Measurements from ENCODE around the gene EHMT2.
"Not testable (repeated sequence)": the region's sequence is repeated elsewhere in the genome, so short reads cannot be mapped to it uniquely, and the experiment has no call there.

The EHMT2 gene

GRCh38 chr6:31869343-31869742 lies 28.2 kb downstream of the EHMT2 start:
- DNase-seq: no peak

DNA sequence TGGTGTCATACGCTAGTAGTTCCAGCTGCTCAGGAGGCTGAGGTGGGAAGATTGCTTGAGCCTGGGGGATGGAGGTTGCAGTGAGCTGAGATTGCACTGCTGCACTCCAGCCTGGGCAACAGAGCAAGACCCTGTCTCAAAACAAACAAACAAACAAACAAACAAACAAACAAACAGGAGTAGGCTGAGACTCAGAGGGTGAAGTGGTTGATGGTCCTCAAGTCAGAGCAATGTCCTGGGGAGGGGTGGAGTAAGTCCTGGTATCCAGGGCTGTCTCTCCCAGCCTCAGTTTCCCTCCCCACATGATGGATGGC lies 28.9 kb downstream of the EHMT2 start:
- not testable (repeated sequence) for DNase-seq

- DNase-seq: no peak
Observed at GRCh38 chr6:31865205-31866118, 32.0 kb downstream of the EHMT2 start.

DNA sequence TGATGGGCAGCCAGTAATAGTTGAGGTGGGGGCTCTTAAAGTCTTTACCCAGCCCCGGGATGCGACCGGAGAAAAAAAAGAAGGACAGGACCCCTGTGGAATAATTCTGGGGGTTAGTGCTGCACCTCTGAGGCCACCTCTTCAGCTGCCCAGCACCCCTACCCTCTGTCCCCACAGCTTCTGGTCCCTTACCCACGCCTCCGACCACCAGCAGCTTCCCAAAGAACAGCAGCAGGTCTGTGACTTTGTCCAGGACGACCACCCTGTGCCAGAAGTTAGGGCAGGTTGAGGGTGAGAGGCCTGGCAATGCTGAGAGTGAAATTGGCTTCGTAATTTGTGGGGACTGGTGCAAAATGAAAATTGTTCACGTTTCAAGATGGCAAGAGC lies 32.7 kb downstream of the EHMT2 start:
- no peak for DNase-seq

DNA sequence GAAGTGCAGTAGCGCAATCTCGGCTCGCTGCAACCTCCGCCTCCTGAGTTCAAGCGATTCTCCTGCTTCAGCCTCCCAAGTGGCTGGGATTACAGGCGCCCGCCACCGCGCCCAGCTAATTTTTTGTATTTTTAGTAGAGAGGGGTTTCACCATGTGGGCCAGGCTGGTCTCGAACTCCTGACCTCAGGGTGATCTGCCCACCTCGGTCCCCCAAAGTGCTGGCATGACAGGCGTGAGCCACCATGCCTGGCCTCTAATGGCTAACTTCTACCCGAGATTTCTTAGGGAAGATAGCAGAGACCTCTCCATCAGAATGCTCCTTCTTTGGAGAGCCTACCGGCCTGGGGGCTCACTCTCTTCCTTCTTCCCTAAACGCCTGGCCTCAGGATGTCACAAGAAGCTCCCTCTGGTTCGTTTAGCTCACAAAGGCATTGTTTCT lies 33.4 kb downstream of the EHMT2 start:
- not testable (repeated sequence) for DNase-seq

GRCh38 chr6:31862344-31863235 lies 34.9 kb downstream of the EHMT2 start, which contains the start of gene NEU1:
Gene NEU1, minus strand, starts transcription at chr6:31862821. Its CDS starts 45 bp downstream, at chr6:31862776.
- peak; percentile 98 to 100 for DNase-seq

DNA sequence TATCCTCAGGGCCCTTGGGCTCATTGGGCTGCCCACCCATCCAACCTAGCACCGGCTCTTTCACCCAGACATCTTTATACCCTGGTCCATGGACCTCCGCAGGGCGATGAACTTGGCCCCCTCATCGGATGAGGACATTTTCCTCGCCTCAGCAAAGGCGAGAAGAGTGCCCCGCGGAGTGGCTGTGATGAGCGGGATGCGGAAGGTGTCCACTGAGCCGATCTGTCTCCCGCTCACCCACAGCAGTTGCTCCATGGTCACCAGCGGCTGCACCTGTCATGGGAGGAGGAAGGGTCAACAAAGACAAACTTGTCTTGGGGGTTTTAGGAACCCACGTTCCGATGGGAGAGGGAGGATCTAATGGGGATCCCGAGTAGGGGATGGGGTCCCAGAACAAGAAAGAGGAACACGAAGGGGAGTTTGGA lies 35.6 kb downstream of the EHMT2 start:
- no peak for DNase-seq

DNA sequence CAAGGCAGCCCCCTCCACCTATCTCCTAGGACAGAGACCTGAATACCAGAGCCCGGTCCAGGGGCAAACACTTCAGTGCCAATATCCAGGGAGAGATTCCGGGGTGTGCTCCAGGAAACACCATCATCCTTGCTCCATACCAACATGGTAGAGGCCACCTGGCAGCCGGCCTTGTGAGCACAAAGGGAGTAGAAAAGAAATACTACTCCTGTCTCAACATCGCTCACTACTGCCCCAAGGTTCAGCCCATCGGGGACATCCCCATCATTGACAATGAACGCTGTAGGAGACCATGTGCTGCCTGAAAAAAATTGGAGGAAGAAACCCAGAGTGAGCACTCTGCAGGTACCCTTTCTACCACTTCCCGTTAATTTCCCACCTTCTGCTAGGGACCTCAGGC lies 36.3 kb downstream of the EHMT2 start:
- DNase-seq: no peak

DNA sequence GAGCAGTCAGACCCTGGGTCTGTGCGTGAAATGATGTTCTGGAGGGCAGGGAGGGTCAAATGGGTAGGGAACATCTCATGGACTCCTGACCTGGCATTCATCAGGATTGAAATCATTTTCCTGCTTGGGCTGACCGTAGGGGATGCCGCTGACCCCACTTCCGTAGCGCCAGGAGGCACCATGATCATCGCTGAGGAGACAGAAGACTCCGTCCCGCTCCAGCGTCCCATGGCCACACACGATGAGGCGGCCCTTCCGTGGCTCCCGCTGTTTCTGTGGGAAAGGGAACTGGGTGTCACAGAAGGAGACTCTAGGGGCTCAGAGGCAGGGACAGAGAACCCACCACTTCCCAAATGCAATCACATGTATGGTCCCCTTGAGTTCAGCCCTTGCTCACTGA lies 37.1 kb downstream of the EHMT2 start:
- DNase-seq: no peak

DNA sequence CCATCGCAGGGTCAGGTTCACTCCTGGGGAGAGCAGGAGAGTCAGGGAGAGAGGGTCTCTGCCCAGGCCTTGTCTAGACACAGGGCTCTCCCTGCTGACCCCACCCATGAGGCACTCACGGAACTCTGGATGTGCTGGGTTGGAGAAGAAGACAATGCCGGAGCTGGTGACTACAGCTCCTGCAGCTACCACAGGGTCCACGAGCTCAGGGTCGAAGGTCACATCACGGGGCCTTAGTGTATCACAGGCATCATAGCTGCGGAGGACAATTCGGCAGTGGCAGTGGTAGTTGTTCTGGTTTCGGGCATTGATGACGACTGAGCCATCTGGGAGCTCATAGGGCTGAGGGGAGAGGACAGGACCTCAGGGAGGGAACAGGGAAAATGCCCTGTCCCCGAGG lies 37.6 kb downstream of the EHMT2 start:
- no peak for DNase-seq

DNA sequence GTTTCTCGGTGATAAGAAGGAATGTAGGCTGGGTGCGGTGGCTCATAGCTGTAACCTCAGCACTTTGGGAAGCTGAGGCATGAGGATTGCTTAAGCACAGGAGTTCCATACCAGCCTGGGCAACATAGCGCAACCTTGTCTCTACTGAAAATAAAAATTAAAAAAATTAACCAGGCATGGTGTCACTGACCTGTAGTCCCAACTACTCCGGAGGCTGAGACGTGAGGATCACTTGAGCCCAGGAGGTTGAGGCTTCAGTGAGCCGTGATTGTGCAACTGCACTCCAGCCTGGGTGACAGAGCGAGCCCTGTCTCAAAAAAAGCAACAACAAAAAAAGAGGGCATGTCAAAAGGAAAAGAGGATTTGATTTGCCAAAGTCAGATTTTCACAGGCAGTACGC lies 38.8 kb downstream of the EHMT2 start:
- DNase-seq: no peak

GRCh38 chr6:31857774-31858173 lies 39.7 kb downstream of the EHMT2 start:
- DNase-seq: not testable (repeated sequence)

DNA sequence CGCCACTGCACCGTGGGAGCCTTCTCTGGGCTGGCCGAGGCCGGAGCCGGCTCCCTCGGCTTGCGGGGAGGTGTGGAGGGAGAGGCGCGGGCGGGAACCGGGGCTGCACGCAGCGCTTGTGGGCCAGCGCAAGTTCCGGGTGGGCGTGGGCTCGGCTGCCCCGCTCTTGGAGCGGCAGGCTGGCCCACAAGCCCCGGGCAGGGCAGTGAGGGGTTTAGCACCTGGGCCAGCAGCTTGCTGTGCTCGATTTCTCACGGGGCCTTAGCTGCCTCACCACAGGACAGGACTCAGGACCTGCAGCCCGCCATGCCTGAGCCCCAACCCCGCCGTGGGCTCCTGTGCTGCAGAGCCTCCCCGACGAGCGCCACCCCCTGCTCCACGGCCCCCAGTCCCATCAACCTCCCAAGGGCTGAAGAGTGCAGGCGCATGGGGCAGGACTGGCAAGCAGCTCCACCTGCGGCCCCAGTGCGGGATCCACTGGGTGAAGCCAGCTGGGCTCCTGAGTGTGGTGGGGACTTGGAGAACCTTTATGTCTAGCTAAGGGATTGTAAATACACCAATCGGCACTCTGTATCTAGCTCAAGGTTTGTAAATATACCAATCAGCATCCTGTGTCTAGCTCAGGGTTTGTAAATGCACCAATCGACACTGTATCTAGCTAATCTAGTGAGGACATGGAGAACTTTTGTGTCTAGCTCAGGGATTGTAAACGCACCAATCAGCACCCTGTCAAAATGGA lies 45.3 kb downstream of the EHMT2 start:
- DNase-seq: not testable (repeated sequence)

GRCh38 chr6:31851485-31851832 lies 46.0 kb downstream of the EHMT2 start:
- DNase-seq: no peak

DNA sequence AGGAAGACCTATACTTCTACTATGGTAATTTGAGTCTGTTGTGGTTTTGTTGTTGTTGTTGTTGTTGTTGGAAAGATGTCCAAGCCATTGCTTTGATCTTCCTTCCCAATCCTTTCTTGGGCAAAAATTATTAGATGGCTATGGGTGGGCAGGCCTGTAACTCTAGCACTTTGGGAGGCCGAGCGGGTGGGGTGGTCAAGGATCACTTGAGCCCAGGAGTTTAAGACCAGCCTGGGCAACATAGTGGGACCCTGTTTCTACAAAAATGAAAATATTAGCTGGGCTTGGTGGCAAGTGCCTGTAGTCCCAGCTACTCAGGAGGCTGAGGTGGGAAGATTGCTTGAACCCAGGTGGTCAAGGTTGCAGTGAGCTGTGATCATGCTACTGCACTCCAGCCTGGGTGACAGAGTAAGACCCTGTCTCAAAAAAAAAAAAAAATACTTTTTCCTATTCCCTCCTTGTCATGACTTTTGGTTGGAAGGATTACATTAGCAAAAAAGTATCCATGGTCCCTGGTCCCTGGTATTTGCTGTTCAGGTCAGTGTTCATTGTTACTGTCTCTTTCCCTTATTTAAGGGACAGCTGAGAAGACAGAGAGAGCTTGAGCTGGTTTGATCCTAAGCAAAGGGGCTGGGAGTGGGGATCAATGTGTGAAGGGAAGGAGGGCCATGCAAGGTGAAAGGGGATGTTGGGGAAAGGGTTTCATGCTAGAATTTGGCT lies 46.6 kb downstream of the EHMT2 start:
- DNase-seq: no peak

DNA sequence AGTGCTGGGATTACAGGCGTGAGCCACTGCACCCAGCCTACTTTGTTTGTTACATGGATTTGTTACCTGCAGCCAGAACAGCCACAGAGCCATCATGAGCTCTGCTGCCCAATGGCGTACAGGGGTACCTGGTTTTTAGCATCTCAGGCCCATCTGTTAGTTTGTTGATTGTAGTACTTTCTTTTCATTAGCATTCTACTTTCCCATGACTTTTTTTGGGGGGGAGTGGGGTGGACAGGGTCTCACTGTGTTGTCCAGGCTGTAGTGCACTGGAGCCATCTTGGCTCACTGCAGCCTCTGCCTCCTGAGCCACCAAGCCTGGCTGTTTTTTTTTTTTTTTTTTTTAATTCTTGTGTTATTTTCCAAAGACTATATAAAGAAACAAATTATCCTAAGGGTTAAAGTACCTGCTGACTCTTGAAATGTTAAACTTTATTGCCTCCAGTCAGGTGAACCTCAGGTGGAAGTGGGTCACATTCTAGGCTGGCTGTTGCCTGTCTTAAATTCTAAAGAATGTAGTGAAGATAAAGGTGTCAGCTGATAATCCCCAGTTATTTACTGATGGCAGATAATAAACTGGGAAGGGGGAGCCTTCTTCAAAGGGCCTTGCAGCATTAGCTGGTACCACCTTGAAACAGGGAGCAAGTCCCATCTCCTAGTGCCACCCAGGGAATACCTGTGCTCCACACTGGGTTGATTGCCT lies 50.1 kb downstream of the EHMT2 start:
- no peak for DNase-seq

DNA sequence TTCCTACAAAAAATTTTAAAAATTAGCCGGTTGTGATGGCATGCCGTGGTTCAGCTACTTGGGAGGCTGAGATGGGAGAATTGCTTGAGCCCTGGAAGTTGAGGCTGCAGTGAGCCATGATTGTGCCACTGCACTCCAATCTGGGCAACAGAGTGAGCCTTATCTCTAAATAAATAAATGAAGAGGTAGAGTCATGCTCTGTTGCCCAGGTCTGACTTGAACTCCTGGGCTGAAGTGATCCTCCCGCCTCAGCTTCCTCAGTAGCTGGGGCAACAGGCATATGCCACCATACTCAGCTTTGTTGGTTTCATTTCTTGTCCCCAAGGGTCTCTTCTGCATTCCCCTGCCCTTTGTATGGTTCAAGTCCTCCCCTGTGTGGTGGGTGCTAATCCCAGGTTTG lies 53.0 kb downstream of the EHMT2 start:
- no peak for DNase-seq

DNA sequence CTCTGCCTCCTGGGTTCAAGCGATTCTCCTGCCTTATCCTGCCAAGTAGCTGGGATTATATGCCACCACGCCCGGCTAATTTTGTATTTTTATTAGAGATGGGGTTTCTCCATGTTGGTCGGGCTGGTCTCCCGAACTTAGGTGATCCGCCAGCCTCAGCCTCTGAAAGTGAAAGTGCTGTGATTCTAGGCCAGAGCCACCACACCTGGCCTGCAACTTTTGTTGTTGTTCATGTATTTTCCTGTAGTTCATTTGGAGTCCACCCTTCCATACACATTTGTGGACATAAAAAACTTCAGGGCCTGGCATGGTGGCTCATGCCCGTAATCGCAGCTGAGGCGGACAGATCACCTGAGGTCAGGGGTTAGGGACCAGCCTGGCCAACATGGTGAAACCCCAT lies 55.4 kb downstream of the EHMT2 start:
- no peak for DNase-seq

GRCh38 chr6:31839779-31840126 lies 57.7 kb downstream of the EHMT2 start:
- not testable (repeated sequence) for DNase-seq

- DNase-seq: no peak
Observed at GRCh38 chr6:31838968-31839367, 58.5 kb downstream of the EHMT2 start.

- DNase-seq: not testable (repeated sequence)
Observed at GRCh38 chr6:31838114-31838553, 59.4 kb downstream of the EHMT2 start.
